Measurements from ENCODE around the gene ZBP1.
A peak's percentile ranks its signal among the peaks of the same experiment; 100 is the strongest.

ZBP1 gene

GRCh38 chr20:57598491-57598890 lies 21.7 kb downstream of the ZBP1 start:
- DNase-seq (ENCODE audit: low read depth) = no peak

DNA sequence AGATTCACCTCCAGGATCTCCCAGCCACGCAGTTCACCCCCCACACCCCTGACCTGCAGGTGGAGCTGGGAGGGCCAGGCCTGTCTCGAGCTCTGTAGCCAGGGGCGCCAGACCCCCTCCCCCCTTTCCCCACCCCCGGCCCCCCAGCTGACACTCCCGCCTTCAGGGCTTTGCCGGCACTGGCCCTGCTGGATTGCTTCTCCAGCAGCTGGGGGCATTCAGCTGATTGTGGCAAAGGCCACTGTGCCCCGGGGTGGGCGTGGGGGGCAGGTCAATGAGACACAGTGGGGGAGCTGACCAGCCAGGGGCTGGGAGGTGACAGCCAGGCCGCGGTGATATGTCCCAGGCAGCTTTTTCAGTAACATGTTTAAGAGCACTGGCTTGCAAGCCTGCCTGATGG lies 22.2 kb downstream of the ZBP1 start:
- DNase-seq (ENCODE audit: low read depth) = no peak

GRCh38 chr20:57596998-57597939 lies 23.0 kb downstream of the ZBP1 start:
- DNase-seq (ENCODE audit: low read depth) = peak; percentile 46

DNA sequence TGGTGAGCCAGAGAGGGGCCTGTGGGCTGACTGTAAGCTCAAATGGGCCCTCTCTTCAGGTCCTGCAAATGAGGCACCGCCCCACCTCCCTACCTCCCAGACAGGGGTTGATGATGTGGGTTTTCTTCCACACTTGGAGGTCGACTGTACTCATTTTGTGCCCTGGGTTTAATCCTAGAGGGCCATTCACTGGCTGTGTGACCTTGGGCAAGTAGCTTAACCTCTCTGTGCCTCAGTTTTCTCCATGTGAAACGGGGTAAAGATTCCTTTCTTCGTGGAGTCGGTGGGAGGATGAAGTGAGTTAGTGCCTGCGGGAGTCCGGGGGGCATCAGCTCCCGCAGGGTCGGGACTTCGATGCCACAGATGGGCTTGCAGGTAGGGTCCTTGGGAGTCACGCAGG lies 23.9 kb downstream of the ZBP1 start:
- no peak for DNase-seq (ENCODE audit: low read depth)

- no peak for DNase-seq (ENCODE audit: low read depth)
Observed at GRCh38 chr20:57595041-57596030, 24.9 kb downstream of the ZBP1 start.

GRCh38 chr20:57594092-57594951 lies 25.9 kb downstream of the ZBP1 start:
- DNase-seq (ENCODE audit: low read depth) = no peak

DNA sequence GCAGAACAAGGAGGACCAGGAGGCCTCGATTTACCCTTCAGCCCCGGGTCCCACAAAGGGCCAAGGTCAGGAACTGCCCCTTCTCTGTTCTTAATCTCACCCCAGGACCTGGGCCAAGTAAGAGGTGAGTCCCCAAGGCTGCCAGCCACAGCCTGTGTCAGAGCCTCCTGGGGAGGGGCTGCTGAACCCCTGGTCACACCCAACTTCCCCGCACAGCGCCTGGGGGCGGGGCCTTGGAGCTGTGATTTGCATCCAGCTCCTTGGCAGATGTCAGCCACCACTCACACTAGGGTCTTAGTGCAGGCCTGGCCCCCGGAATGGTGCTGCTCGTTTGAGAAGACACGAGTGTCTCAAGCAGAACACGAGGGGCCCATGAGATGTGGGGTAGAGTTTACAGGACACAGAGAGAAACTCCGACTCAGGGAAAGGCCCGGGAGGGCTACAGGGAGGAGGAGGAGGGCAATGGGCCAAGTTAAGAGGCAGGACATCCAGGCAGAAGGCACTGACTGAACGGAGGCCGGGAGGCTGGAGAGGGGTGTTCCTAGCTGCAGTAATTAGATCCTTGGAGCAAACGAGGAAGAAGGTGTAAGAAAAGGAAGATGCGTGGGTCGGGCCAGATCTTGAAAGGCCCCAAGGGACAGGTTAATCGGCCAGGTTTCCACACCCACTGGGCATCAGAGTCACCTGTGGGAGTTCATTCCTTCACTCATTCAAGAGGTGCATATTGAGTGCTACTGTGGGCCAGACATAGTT lies 26.9 kb downstream of the ZBP1 start:
- DNase-seq (ENCODE audit: low read depth) = no peak

DNA sequence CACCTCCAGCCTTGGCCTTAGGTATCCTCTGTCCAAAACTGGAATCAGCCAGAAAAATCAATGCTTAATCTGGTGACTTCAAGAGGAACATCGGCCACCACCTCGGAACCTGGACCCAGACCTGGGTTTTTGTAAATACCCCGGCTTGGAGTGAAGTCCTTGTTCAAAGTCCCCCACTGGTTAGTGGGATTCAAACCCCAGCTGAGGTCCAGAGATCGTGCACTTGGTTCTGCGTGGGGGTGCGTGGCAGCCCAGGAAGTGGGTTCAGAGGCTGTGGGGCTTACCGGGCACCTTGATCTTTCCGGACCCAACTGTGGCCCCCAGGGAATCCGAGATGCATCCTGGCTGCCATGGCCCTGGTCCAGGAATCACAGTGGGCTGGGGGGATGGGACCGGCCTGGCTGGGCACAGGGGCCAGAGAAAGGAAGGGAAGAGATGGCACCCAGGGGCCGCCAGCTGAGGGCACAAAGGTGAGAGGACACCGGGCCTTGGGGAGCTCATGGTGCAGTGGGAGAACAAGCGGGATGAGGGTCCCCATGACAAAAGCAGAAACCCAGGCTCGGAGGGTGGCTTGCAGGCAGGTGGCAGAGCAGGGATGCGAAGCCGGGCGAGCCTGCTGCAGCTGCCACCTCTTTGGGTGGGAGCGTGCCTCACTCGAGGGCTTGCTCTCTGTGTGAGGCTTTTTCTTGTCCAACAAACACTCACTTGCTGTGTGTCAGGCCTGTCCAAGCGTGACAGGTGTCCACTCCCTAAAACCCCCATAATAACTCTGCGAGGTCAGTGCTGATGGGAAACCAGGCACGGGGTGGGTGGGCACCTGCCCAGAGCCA lies 27.7 kb downstream of the ZBP1 start:
- no peak for DNase-seq (ENCODE audit: low read depth)

GRCh38 chr20:57591289-57592229 lies 28.7 kb downstream of the ZBP1 start:
- DNase-seq (ENCODE audit: low read depth) = no peak

DNA sequence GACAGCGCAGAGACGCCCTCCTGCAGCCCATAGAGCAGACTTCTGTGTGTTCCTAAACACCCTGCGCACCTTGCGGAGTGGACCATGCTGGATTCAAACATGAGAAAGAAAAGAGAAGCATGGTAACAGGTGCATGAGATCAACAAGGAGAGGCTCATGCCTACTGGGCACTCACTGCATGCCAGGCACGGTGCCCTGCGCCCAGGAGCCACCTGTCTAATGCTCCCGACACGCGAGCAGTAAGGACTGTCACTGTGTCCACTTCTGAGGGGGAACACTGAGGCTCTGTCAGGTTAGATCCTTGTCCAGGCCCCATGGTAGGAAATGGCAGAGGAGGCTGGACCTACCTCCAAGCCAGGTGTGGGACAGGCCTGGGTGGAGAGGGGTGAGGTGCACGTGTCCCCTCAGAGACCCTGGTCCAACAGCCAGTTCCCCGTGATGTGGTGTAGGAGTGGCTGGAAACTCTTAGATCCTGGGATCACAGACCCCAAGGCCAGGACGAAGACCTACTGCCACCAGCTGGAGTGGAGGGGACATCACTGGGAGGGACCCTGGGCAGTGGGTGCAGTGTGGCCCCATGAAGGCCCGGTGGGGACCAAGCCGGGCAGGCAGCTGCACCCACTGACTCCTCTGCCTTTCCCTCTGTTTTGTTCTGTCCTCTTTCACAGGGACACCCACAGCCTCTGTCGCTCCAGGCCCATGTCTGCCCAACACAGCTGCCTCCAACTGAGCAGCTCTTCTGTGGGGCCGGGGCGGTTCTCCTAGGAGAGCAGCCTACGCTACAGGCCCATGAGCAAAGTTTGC lies 29.5 kb downstream of the ZBP1 start:
- no peak for DNase-seq (ENCODE audit: low read depth)

DNA sequence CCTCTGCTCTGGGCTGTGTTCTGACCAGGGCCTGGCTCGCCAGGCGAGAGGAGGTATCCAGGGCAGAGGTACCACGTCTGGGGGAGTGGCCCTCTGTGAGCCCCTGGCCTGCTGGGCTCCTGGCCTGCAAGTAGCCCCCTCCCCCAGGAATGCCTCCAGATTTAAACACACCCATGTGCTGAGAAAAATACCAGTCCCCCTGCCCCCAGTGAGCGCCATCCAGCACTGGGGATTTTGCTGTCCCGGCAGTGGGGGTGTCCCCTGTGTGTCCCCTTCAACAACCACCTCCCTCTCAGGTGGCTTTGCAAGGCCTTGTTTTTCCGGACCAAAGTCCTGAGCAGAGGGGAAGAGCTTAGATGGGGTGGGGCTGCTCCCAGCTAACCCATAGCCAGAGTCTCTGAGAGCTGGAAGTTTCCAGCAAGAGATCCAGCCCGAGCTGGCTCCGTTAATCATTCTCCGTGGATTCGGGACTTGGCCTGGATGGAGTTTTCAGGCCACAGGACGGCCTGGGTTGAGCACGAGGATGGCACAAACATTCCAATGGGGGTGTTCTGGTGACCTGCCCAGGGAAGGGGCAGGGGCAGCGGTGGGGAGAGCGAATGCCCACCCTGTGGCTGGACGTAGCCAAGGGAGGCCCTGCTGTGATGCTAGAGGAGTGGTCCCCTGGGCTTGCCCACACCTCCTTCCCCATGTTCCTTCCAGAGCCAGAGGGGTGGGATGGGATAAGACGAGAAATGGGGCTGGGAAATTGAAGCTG lies 30.3 kb downstream of the ZBP1 start:
- no peak for DNase-seq (ENCODE audit: low read depth)

- DNase-seq (ENCODE audit: low read depth) = no peak
Observed at GRCh38 chr20:57589123-57589727, 31.0 kb downstream of the ZBP1 start.

DNA sequence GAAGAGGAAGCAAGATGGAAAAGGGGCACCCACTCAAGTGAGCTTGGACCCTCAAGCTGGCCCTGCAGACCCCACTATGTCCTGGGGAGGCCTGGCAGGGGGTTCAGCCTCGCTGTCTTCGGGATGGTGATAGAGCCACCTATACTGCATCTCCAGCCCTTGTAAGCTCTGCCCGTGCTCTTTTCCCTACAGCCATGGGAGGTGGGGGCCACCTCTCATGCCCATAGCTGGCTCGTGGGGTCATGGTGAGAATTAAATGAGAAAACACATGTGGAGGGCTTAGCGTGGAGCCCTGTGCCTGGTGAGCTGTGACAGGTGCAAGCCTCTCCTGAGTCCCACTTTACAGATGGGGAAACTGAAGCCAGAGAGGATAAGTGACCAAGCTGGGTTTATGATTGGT lies 31.6 kb downstream of the ZBP1 start:
- DNase-seq (ENCODE audit: low read depth) = no peak

- DNase-seq (ENCODE audit: low read depth) = no peak
Observed at GRCh38 chr20:57587989-57588377, 32.2 kb downstream of the ZBP1 start.

- no peak for DNase-seq (ENCODE audit: low read depth)
Observed at GRCh38 chr20:57587278-57587988, 32.8 kb downstream of the ZBP1 start.

- DNase-seq (ENCODE audit: low read depth) = no peak
Observed at GRCh38 chr20:57586943-57587277, 33.3 kb downstream of the ZBP1 start.

Data from T-helper 22 cell (primary cell).